GM19240 (cell line): ENCODE results near the gene EPHA7.

Experiments used
- DNase-seq: peaks from one replicate; pipeline ENCODE4 v3.0.0; 2011; ENCODE audit warnings: low spot score; ENCODE audit not compliant: insufficient read length

EPHA7 gene

DNA sequence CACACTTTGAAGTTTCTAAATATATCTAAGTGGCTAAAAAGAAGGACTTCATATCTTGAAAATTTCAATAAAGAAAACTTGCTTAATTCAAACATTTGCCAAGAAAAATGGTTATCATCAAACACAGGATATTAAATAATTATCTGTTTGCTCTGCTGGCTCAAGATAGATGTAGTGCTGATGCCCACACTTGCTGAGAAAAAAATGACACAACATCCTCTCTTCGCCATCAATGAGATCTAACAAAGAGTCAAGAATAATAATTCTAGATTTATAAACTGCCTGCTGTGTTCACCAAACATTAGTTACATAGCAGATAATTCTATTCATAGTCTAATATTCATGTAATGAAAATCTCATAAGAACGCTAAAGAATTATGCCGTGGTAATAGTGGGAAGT is 93.6 kb downstream of the EPHA7 start:
- no peak for DNase-seq

DNA sequence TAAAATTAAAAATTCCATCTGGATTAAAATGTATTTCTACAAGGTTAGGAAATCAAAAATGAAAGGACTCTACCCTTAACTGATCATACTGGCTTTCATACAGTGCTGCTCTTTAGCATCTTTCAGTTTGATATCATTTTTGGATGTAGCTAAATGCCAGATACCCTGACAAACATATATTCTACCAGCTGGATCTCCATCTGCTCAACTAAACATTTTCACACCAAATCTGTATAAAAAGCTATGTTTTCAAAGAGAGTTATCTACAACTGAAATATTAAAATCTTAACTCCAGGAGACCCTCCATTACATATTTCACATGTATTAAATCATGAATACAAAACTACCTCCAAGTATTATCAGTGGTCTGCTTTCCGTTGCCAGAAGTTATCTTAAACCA is 95.7 kb downstream of the EPHA7 start:
- no peak for DNase-seq

DNA sequence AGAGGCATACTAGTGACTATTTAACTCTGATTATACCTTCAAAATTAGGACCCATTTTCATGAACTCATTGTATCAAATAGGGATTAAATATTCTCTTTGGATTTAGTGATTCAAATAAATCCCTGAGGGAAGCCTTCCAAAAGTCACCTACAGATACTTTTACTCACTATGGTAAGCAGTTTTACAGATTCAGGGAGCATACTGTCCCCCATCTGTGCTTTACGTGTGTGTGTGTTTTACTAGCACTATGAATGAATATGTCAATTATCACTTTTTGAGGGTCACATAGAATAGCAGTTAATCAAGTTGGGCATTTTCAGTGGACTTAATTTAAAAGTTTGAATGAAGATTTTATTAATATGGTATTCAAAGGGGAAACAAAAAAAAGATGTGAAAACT is 96.7 kb downstream of the EPHA7 start:
- no peak for DNase-seq

DNA sequence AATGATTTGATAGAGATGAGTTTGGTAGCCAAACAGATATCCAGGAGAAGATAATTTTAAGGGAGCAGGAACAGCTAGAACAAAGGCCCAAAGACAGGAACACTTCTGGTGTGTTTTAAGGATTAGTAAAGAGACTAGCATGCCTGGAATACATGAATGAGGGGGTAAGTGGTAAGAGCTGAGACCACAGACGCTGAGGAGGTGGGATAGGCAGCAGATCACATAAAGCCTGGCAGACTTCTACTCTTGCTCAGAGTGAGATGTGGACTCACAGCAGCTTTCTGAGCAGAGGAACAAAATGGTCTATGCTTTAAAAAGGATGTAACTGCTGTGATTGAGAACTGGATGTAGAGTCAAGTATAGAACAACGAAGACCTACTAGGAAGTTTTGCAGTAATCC is 100.1 kb downstream of the EPHA7 start:
- no peak for DNase-seq

DNA sequence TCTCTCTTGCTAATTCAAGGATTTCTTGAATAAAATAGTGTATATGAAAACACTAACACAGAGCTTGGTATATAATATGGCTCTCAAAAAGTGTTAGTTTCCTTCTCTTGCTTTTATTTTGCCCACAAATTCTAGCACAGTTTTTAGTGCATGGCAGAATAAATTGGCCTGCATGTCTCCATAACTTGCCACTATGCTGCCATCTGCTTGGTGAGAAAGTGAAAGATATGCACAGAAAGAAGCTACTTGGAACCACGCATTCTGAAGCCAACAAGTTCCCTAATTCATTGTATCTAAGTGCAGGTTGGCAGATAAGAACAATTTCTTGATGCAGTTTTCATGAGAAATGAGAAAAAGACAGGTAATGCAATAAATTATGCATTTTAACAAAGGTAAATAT is 101.2 kb downstream of the EPHA7 start:
- no peak for DNase-seq

DNA sequence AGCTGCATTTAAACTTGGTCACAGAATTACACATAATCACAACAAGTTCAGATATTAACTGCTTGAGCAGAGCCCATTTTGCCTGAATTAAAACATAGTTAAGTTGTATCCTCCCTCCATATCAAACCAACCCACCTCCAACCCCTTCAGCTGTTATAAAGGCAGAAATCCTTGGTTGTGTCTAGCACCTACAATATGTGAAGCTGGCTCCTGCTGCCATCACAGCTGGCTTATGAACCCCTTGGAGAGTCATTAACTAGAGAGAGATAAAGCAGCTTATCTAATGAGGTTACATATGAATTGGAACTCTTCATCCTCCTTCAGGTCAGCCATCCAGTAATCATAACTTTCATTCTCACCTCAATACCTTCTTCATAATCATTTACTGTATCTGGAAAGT is 101.8 kb downstream of the EPHA7 start:
- DNase-seq, result no peak

DNA sequence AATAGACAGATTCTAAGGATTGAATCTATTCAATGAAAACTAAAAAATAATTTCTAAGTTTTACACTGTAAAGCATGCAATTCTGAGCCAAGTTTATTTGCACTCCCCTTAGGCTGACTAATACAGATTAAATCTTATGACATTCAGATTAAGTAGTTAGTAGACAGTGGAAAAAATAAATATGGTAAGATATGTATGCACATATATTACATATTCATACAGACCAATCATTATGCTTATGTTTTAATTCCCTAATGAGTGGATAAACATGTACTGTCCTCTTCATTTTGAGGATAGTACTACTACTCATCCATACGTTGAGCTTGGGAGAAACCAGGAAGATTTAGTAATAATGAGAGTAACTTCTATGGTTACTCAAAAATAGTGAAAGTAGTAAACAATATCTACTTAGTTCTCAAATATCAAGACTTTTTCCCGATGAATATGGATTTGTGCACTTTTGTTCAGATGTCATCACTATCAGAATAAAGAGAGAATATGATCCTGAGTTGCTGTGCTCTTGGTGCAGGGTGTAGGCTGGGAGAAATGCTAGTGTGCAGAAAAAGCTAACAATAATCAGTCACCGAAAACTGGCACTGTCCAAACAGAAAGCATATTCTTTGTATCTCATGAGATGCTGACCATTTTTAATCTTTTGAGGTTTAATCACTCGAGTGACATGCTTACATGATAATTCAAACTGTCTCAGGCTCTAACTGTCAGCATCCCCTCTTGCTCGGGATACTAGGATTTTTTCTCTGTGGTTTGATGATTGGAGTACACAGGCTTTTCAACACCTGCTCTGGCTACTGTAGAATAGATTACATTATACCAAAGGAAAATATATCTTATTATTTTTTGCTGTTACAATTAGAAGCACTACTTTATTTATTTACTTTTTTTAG is 111.6 kb downstream of the EPHA7 start:
- DNase-seq, result no peak

DNA sequence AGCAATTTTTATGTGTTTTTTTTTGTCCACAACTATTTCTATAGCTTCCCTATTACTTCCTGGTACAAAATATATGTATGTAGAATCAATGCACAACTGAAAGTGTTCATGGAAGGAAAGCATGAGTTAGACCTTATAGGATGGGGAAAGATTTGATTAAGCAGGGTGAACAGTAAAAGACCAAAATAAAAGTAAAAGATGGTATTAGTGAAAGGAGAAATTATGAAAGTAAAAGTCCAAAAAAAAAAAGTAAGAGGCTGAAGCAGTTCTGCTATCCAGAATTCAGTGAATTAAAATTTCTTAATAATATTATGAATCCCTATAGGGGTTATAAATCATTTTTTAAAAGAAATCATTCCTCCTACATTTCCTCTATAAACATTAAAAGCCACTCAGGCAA is 114.3 kb downstream of the EPHA7 start:
- DNase-seq, result no peak

DNA sequence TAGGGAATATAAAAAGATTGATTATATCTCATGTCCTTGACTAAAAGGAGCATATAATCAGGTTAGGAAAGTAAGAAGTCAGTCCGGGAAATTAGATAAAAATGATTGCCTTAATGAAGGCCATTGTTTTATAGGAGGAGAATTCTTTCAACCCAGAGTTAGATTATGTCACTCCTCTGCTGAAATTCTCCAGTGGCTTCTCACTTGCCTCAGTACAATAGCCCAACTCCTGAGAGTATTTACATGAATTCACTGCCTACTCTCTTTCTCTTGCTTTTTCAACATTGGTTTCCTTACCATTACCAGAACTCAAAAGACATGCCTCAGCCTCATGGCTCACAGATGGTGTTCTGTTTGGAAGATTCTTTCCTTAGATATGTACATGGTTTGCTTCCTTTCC is 114.9 kb downstream of the EPHA7 start:
- DNase-seq, result no peak

DNA sequence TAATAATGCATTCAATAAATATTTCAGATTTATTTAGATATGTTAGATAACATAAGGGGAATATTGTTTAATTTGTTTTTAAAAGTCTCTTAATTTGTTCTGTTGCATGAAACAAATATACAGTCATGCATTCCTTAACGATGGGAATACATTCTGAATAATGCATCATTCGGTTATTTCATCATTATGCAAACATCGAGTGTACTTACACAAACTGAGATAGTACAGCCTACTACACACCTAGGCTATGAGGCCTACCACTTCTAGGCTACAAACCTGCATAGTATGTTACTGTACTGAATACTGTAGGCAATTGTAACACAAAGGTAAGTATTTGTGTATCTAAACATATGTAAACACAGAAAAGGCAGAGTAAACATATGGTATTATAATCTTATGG is 118.7 kb downstream of the EPHA7 start:
- DNase-seq, result no peak

DNA sequence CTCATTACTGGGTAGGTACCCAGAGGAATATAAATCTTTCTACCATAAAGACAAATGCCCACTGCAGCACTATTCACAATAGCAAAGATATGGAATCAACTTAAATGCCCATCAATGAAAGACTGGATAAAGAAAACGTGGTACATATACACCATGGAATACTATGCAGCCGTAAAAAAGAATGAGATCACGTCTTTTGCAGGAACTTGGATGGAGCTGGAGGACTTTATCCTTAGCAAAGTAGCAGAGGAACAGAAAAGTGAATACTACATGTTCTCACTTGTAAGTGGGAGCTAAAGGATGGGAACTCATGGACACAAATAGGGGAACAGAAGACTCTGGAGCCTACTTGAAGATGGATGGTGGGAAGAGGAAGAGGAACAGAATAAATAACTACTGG is 119.7 kb downstream of the EPHA7 start:
- DNase-seq, result no peak

DNA sequence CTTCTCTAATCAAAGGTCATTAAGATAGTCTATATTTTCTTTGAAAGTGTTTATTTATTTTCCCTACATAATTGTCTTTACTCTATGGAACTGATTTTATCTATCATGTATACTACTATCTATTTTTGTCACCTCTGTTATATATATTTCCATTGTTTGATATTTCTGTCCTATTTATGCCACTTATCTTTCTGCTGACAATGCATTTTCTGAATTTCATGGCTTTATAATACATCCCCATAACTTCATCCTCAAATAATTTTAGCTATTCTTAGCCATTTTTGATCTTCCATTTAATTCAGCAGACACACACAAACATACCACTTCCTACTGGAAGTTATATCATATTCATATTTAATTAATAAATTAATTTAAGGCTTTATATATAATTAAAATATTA is 123.7 kb downstream of the EPHA7 start:
- no peak for DNase-seq

DNA sequence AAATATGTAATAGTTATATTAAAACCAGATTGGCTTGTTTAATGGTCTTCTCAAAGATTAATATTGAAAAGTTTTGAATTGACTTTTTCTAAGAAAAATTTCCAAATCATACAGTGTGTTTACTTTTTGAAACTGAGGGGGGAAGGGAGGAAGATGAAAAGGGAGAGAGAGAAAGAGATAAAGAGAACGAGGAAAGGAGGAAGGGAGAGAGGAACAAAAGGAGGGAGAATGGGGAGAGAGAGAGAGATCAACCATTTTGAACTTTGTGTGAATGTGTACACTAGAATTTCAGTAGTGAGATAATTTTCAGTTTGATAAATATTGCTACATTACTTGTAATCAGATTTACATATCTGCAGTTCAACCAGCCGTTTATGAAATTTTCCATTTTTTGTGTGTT is 124.5 kb downstream of the EPHA7 start:
- no peak for DNase-seq

DNA sequence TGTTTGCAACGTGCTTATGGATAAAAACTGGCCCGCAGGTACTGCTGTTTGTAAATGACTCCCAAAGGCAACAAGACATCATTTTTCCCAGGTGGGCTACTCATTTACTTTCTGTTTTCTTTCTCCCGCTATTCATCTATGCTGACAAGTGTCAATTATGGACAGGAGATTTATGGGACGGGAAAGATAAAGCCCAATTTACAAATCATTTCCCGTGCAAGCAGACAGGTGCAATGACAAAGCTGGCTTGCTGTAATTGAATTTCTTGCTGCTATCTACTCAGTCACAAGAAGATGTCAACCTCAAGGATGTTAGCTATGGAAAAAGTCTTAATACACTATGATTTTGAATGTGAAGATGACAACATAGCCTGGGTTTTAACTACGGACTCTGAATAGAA is 125.5 kb downstream of the EPHA7 start:
- DNase-seq, result no peak

DNA sequence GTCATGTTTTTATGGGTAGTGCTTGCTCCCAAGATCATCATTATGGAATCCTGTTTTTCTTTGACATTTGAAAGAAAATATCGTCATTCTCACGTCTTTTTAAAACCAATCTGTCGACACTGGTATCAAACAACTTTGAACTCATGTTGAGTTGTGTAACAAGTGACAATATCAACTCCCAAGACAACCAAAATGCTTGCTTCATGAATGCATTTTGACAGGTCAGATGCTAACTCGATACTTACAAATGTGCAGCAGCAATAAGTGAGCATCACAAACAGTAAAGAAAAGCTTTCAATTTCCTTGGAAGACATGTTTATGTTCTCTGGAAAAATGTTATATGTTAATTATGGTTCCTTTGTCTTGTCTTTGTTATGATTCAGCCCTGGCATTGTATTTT is 125.9 kb downstream of the EPHA7 start:
- DNase-seq, result no peak

DNA sequence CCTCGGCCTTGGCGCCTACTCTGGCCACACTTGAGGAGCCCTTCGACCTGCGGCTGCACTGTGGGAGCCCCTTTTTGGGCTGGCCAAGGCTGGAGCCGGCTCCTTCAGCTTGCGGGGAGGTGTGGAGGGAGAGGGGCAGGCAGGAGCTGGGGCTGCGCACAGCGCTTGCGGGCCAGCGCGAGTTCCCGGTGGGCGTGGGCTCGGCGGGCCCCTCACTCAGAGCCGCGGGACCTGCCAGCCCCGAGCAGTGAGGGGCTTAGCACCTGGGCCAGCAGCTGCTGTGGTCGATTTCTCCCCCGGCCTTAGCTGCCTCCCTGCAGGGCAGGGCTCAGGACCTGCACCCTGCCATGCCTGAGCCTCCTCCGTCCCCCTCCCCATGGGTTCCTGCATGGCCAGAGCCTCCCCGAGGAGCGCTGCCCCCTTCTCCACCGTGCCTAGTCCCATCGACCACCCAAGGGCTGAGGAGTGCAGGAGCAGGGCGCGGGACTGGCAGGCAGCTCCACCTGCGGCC is 136.8 kb downstream of the EPHA7 start:
- DNase-seq, result no peak

DNA sequence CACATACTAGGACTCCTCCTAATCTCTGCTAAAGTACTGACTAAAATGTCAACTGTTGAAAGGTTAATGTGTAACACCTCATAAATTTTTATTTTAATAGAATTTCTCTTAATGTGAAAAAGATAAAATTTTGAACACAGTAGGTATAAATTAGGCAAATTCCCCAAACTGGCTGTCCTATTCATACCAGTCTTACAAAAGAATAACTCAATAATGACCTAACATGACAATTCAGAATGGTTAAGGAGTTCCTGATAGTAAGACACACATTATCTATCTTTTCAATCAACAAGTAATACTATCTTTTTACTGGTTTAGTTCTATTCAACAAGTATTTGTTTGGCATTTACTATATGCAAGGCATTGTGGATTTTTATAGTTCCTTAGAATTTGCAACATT is 141.1 kb downstream of the EPHA7 start:
- DNase-seq, result no peak

DNA sequence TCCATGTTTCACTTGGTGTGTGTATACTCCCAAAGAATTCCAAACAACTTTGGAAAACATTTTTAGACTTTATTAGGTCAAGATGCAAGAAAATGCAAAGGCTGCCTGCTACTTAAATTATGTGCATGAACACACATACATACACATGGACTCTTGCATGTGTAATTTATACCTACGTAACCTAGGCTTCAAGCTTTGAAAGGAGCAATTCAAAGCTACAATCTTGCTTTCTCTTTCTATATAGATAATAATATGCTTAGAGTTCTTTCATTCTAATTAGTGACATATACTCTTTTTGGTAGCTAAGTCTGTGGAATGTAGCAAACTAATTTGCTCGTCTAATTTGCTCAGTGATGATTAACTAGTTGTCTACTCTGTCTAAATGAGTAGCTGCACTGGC is 146.5 kb downstream of the EPHA7 start:
- DNase-seq, result no peak

DNA sequence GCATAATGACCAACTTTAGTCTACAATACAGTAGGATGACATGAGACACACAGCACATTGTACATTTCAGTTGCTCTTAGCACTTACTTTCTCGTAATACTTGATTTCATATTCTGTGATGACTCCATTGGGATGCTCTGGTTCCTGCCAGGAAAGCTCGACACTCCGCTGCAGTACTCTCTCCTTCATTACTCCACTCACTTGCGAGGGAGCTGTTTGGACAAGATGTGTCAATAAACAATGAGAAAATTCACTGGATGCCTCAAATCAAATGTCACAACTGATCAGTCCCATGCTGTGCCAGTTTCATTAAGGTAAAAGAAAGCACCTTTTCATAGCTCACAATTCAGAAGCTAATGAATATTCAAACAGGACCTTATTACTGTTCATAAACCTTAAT is 147.1 kb downstream of the EPHA7 start:
- no peak for DNase-seq

DNA sequence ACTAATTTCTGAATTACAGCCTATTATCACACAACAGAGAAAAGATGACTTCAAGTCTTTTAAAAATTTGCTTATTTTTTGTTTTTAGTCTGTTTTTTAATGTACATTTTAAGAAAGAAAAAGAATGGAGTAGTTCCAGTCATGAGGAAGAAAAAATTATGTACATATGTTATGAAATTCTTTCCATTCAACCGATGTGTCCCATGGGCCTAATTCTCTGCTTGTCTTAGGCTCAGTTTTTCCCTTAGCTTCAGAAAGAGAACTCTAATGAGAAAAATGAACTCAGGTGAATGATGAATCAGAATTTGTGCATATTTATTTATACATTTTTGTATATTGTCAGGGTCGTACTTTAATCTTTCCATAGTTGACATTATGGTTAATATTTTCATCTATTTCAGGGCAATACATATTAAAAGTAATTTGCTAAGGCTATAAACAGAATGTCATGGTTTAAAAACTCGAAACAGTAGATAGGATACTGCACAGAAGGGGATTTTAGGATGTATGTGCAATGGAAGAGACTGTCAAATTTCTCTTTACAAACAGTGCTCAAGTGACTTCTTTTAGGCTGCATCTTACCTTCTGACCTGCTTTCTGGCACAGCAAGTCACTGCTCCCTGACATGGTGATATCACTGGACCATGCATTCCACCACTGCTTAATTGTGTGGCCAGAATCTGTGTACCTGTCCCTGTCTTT is 153.1 kb downstream of the EPHA7 start:
- DNase-seq, result no peak

DNA sequence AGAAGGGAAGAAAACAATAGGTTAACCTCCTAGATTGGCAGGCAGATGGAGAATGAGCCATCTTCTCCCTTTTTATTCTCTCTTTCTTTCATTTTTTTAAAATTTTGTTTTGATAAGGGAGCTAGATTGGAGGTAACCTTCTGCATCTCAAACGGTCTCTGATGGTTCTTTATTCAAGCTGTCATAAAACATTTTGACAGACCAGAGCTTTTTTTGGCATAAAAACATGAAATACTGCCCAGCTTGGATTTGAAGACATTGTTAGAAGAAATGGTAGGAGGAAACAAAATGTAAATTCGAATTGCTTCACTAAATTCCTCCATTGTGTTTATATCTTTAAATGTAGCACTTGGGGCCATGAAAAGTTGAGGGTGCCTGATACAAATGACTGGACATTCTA is 158.5 kb downstream of the EPHA7 start:
- no peak for DNase-seq

DNA sequence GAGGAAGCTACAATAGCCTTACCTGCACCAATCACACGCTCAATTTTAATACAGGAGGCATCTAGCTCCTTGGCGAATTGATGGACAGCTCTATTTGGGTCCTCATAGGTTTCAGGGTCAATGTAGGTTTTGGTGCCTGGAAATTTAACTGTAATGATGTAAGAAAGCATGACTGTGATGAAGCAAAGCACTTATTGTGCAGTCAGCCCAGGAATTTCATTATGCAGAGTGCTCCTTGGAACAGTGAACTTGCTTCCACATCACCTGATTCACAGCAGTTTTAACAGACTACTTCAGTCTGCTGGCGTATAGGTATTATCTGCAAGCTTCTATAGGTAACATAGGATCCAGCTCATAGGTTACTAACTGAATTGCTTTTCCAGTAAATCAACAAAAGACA is 160.0 kb downstream of the EPHA7 start:
- no peak for DNase-seq

DNA sequence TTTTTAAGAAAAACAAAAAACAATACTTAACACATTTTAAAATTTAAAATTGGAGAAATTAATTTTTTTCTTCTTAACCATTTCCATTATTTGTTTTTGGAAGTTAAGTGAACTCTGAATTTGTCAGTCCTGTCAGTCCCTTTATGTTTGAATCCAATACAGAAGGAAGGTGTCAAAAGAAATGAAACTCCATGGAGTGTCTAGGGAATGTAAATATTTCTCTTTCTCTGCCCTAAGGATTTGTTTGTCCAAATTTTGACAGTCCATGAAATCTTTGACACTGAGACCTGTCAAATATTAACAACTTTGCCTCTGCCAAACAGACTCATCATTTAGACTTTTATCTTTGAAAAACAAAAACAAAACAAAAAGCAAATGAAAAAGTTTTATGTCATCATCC is 166.4 kb downstream of the EPHA7 start:
- no peak for DNase-seq
